WTC11 (cell line): ENCODE data around the gene TAF3. TPM values are rescaled to one million over a fixed set of nuclear protein-coding genes. Genes with fewer than 3 reads are reported as not detected.

Source experiments
- ATAC-seq: fragments of 200-7000 bp; cut with Tn5 transposase; 2 replicates; pipeline ENCODE4 v1.10.0; 2021; ENCODE audit warnings: mild to moderate bottlenecking, moderate library complexity
- CTCF ChIA-PET: fragments of 300-600 bp; sonication (Branson Sonifier 250); formaldehyde crosslinking; loops from one replicate; lab custom pipeline; 2021; ENCODE audit warnings: antibody characterized with exemption; lab: Charles Lee
- POLR2A ChIA-PET: fragments of 350-600 bp; sonication (Branson Sonifier 250); formaldehyde crosslinking; loops from one replicate; lab custom pipeline; 2021; ENCODE audit warnings: antibody characterized with exemption; lab: Charles Lee
- DNase-seq: peaks from one replicate; pipeline ENCODE4 v3.0.0; 2021; ENCODE audit warnings: low spot score
- H3K27ac Mint-ChIP-seq: 2 replicates; pipeline ENCODE4 v1.8.0; 2021; ENCODE audit warnings: mixed read lengths
- H3K27me3 Mint-ChIP-seq: 2 replicates; pipeline ENCODE4 v1.8.0; 2021; ENCODE audit warnings: low read depth, mild to moderate bottlenecking, moderate library complexity, mixed read lengths
- H3K36me3 Mint-ChIP-seq: 2 replicates; pipeline ENCODE4 v1.8.0; 2021; ENCODE audit warnings: mixed read lengths
- H3K4me1 Mint-ChIP-seq: 2 replicates; pipeline ENCODE4 v1.8.0; 2022; ENCODE audit warnings: mixed read lengths
- H3K4me3 Mint-ChIP-seq: 2 replicates; pipeline ENCODE4 v1.8.0; 2021; ENCODE audit warnings: mild to moderate bottlenecking, moderate library complexity, mixed read lengths
- H3K9me3 Mint-ChIP-seq: 2 replicates; pipeline ENCODE4 v1.8.0; 2021; ENCODE audit warnings: mixed read lengths
- CREM ChIP-seq: sonication (generic); formaldehyde crosslinking; IDR thresholded peaks from 2 replicates; pipeline ENCODE4 v1.8.1; 2022; ENCODE audit warnings: mild to moderate bottlenecking, missing genetic modification reagents, moderate library complexity
- EMX1 ChIP-seq: fragments of 250-450 bp; sonication (Bioruptor Pico); IDR thresholded peaks from 2 replicates; pipeline ENCODE4 v1.8.0; 2021; ENCODE audit warnings: mild to moderate bottlenecking
- IRF2 ChIP-seq: sonication (generic); formaldehyde crosslinking; IDR thresholded peaks from 2 replicates; pipeline ENCODE4 v1.8.0; 2022; ENCODE audit warnings: low read depth, missing genetic modification reagents, borderline replicate concordance
- KAT7 ChIP-seq: sonication (generic); formaldehyde crosslinking; IDR thresholded peaks from 2 replicates; pipeline ENCODE4 v1.8.1; 2023; ENCODE audit warnings: missing genetic modification reagents, mild to moderate bottlenecking, borderline replicate concordance
- ZNF121 ChIP-seq: sonication (generic); formaldehyde crosslinking; IDR thresholded peaks from 2 replicates; pipeline ENCODE4 v1.8.0; 2023; ENCODE audit warnings: missing genetic modification reagents
- total RNA-seq: library from RNA; stranded (reverse); gene quantifications from 3 replicates; pipeline ENCODE4 v1.2.3, GENCODE V29; 2021
- TF ChIP-seq, protein P1 (sequence below): fragments of 250-450 bp; sonication (Bioruptor Pico); IDR thresholded peaks from 2 replicates; pipeline ENCODE4 v1.9.0; 2021; ENCODE audit warnings: mild to moderate bottlenecking, borderline replicate concordance
- TF ChIP-seq, protein P2 (sequence below): sonication (generic); formaldehyde crosslinking; IDR thresholded peaks from 2 replicates; pipeline ENCODE4 v1.8.0; 2022; ENCODE audit warnings: missing genetic modification reagents
- TF ChIP-seq, protein P3 (sequence below): sonication (generic); formaldehyde crosslinking; IDR thresholded peaks from 2 replicates; pipeline ENCODE4 v1.8.0; 2023; ENCODE audit warnings: missing genetic modification reagents, mild to moderate bottlenecking, borderline replicate concordance
- TF ChIP-seq, protein P4 (sequence below): sonication (generic); formaldehyde crosslinking; IDR thresholded peaks from 2 replicates; pipeline ENCODE4 v1.8.1; 2023; ENCODE audit warnings: mild to moderate bottlenecking, missing genetic modification reagents, moderate library complexity
- TF ChIP-seq, protein P5 (sequence below): sonication (generic); formaldehyde crosslinking; IDR thresholded peaks from 2 replicates; pipeline ENCODE4 v1.8.1; 2023; ENCODE audit warnings: mild to moderate bottlenecking, missing genetic modification reagents
- TF ChIP-seq, protein P6 (sequence below): fragments of 250-450 bp; sonication (Bioruptor Pico); IDR thresholded peaks from 2 replicates; pipeline ENCODE4 v1.9.0; 2021; ENCODE audit warnings: mild to moderate bottlenecking
- TF ChIP-seq, protein P7 (sequence below): sonication (generic); formaldehyde crosslinking; IDR thresholded peaks from 2 replicates; pipeline ENCODE4 v1.8.0; 2022; ENCODE audit warnings: mild to moderate bottlenecking, missing genetic modification reagents

The TAF3 gene
- total RNA-seq, 1 experiment from 2014 or later = 8.9 TPM

DNA sequence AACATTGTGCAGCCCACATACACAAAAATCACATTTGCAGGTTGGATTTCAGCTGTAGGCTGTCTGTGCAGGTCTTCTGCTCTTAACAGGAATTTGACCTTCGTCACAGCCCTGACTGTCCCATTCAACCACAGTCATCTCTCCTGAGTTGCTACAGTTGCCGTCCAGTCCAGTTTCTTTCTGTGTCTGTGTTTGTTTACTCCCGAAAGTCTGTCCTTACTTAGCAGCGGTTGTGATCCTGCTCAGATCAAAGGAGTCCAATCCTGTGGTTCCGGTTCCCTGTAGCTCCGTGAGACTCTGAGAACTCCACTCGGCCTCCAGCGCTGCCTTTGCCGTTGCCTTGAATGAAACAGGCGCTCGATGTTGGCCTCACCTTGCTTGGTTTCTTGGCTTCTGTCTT, 124.6 kb downstream of the TAF3 start:
- ATAC-seq (peak; percentile 28), DNase-seq (no peak)
- peak overlapping the region; percentile 55; the same call in 1 of the 2 replicates for H3K27ac Mint-ChIP-seq
- no peaks in the 10 kb centered on the region for H3K27me3 Mint-ChIP-seq
- POLR2A ChIA-PET = interaction anchor here (0.6 kb wide), 1 partner anchor 125 kb away, joined by 3 read pairs; the partner anchor contains the start of gene TAF3
- CTCF ChIA-PET = no interaction called here
- TF ChIP-seq ZNF121 (CRISPR knock-in tag) = no peak
- TF ChIP-seq, protein P1, sequence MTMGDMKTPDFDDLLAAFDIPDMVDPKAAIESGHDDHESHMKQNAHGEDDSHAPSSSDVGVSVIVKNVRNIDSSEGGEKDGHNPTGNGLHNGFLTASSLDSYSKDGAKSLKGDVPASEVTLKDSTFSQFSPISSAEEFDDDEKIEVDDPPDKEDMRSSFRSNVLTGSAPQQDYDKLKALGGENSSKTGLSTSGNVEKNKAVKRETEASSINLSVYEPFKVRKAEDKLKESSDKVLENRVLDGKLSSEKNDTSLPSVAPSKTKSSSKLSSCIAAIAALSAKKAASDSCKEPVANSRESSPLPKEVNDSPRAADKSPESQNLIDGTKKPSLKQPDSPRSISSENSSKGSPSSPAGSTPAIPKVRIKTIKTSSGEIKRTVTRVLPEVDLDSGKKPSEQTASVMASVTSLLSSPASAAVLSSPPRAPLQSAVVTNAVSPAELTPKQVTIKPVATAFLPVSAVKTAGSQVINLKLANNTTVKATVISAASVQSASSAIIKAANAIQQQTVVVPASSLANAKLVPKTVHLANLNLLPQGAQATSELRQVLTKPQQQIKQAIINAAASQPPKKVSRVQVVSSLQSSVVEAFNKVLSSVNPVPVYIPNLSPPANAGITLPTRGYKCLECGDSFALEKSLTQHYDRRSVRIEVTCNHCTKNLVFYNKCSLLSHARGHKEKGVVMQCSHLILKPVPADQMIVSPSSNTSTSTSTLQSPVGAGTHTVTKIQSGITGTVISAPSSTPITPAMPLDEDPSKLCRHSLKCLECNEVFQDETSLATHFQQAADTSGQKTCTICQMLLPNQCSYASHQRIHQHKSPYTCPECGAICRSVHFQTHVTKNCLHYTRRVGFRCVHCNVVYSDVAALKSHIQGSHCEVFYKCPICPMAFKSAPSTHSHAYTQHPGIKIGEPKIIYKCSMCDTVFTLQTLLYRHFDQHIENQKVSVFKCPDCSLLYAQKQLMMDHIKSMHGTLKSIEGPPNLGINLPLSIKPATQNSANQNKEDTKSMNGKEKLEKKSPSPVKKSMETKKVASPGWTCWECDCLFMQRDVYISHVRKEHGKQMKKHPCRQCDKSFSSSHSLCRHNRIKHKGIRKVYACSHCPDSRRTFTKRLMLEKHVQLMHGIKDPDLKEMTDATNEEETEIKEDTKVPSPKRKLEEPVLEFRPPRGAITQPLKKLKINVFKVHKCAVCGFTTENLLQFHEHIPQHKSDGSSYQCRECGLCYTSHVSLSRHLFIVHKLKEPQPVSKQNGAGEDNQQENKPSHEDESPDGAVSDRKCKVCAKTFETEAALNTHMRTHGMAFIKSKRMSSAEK = no peak
- TF ChIP-seq, protein P2, sequence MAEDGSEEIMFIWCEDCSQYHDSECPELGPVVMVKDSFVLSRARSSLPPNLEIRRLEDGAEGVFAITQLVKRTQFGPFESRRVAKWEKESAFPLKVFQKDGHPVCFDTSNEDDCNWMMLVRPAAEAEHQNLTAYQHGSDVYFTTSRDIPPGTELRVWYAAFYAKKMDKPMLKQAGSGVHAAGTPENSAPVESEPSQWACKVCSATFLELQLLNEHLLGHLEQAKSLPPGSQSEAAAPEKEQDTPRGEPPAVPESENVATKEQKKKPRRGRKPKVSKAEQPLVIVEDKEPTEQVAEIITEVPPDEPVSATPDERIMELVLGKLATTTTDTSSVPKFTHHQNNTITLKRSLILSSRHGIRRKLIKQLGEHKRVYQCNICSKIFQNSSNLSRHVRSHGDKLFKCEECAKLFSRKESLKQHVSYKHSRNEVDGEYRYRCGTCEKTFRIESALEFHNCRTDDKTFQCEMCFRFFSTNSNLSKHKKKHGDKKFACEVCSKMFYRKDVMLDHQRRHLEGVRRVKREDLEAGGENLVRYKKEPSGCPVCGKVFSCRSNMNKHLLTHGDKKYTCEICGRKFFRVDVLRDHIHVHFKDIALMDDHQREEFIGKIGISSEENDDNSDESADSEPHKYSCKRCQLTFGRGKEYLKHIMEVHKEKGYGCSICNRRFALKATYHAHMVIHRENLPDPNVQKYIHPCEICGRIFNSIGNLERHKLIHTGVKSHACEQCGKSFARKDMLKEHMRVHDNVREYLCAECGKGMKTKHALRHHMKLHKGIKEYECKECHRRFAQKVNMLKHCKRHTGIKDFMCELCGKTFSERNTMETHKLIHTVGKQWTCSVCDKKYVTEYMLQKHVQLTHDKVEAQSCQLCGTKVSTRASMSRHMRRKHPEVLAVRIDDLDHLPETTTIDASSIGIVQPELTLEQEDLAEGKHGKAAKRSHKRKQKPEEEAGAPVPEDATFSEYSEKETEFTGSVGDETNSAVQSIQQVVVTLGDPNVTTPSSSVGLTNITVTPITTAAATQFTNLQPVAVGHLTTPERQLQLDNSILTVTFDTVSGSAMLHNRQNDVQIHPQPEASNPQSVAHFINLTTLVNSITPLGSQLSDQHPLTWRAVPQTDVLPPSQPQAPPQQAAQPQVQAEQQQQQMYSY (CRISPR knock-in tag) = peak; percentile 70
- no peak for TF ChIP-seq IRF2 (CRISPR knock-in tag)
- TF ChIP-seq CREM (CRISPR knock-in tag) = no peak
- peaks cover 42% of the 10 kb centered on the region for H3K4me1 Mint-ChIP-seq
- H3K9me3 Mint-ChIP-seq = peaks cover 5% of the 10 kb centered on the region; the same call in 1 of the 2 replicates
- no peak overlapping the region for H3K4me3 Mint-ChIP-seq
- H3K36me3 Mint-ChIP-seq = no peaks in the 10 kb centered on the region

DNA sequence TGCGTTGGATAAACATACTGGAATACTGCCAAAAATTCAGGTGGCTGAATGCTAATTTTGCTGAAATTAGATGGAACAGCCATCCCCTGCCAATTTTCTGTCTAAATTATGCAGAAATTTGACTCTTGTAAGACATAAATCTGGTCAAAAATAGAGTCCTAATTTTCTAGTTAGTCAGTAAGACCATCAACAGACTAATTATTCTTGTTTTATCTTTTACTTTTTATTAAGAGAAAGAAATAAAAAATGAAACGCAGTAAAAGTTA, 125.8 kb downstream of the TAF3 start:
- ATAC-seq (no peak), DNase-seq (no peak)
- Mint-ChIP-seq H3K4me3 (no peak overlapping the region), H3K27me3 (no peaks in the 10 kb centered on the region), H3K4me1 (peaks cover 52% of the 10 kb centered on the region), H3K27ac (no peak overlapping the region), H3K9me3 (peaks cover 5% of the 10 kb centered on the region; the same call in 1 of the 2 replicates), H3K36me3 (no peaks in the 10 kb centered on the region)
- ChIA-PET POLR2A (interaction anchor here (0.6 kb wide), 1 partner anchor 76 kb away, joined by 8 read pairs; no protein-coding TSS in a partner anchor), CTCF (no interaction called here)
- TF ChIP-seq, protein P3, sequence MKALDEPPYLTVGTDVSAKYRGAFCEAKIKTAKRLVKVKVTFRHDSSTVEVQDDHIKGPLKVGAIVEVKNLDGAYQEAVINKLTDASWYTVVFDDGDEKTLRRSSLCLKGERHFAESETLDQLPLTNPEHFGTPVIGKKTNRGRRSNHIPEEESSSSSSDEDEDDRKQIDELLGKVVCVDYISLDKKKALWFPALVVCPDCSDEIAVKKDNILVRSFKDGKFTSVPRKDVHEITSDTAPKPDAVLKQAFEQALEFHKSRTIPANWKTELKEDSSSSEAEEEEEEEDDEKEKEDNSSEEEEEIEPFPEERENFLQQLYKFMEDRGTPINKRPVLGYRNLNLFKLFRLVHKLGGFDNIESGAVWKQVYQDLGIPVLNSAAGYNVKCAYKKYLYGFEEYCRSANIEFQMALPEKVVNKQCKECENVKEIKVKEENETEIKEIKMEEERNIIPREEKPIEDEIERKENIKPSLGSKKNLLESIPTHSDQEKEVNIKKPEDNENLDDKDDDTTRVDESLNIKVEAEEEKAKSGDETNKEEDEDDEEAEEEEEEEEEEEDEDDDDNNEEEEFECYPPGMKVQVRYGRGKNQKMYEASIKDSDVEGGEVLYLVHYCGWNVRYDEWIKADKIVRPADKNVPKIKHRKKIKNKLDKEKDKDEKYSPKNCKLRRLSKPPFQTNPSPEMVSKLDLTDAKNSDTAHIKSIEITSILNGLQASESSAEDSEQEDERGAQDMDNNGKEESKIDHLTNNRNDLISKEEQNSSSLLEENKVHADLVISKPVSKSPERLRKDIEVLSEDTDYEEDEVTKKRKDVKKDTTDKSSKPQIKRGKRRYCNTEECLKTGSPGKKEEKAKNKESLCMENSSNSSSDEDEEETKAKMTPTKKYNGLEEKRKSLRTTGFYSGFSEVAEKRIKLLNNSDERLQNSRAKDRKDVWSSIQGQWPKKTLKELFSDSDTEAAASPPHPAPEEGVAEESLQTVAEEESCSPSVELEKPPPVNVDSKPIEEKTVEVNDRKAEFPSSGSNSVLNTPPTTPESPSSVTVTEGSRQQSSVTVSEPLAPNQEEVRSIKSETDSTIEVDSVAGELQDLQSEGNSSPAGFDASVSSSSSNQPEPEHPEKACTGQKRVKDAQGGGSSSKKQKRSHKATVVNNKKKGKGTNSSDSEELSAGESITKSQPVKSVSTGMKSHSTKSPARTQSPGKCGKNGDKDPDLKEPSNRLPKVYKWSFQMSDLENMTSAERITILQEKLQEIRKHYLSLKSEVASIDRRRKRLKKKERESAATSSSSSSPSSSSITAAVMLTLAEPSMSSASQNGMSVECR = no peak
- TF ChIP-seq, protein P4, sequence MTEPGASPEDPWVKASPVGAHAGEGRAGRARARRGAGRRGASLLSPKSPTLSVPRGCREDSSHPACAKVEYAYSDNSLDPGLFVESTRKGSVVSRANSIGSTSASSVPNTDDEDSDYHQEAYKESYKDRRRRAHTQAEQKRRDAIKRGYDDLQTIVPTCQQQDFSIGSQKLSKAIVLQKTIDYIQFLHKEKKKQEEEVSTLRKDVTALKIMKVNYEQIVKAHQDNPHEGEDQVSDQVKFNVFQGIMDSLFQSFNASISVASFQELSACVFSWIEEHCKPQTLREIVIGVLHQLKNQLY (CRISPR knock-in tag) = no peak

DNA sequence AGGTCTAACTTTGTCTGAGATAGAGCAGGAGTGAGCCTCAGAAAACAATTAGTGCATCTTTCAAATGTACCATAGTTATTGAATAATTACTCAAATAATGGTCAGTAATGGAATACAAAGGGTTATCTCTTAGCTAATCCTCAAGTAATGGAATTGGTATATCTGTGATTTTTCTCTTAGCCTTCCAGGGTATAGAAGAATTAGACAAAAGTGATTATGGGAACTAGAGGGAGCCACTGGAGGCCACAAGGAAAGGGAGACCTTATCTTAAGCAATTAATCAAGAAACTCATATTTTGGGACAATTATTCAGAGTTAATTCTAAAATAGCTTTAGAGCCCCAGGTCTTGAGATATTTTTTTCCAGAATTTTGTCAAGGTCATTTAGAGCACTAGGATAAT, 126.2 kb downstream of the TAF3 start:
- no peak overlapping the region for H3K4me3 Mint-ChIP-seq
- DNase-seq (no peak), ATAC-seq (no peak)
- H3K36me3 Mint-ChIP-seq = no peaks in the 10 kb centered on the region
- no peak overlapping the region for H3K27ac Mint-ChIP-seq
- H3K9me3 Mint-ChIP-seq = peaks cover 4% of the 10 kb centered on the region; the same call in 1 of the 2 replicates
- CTCF ChIA-PET = no interaction called here
- no peaks in the 10 kb centered on the region for H3K27me3 Mint-ChIP-seq
- POLR2A ChIA-PET = no interaction called here
- H3K4me1 Mint-ChIP-seq = peaks cover 52% of the 10 kb centered on the region
- TF ChIP-seq, protein P5, sequence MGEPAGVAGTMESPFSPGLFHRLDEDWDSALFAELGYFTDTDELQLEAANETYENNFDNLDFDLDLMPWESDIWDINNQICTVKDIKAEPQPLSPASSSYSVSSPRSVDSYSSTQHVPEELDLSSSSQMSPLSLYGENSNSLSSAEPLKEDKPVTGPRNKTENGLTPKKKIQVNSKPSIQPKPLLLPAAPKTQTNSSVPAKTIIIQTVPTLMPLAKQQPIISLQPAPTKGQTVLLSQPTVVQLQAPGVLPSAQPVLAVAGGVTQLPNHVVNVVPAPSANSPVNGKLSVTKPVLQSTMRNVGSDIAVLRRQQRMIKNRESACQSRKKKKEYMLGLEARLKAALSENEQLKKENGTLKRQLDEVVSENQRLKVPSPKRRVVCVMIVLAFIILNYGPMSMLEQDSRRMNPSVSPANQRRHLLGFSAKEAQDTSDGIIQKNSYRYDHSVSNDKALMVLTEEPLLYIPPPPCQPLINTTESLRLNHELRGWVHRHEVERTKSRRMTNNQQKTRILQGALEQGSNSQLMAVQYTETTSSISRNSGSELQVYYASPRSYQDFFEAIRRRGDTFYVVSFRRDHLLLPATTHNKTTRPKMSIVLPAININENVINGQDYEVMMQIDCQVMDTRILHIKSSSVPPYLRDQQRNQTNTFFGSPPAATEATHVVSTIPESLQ (CRISPR knock-in tag) = no peak
- TF ChIP-seq EMX1 = no peak
- TF ChIP-seq, protein P6, sequence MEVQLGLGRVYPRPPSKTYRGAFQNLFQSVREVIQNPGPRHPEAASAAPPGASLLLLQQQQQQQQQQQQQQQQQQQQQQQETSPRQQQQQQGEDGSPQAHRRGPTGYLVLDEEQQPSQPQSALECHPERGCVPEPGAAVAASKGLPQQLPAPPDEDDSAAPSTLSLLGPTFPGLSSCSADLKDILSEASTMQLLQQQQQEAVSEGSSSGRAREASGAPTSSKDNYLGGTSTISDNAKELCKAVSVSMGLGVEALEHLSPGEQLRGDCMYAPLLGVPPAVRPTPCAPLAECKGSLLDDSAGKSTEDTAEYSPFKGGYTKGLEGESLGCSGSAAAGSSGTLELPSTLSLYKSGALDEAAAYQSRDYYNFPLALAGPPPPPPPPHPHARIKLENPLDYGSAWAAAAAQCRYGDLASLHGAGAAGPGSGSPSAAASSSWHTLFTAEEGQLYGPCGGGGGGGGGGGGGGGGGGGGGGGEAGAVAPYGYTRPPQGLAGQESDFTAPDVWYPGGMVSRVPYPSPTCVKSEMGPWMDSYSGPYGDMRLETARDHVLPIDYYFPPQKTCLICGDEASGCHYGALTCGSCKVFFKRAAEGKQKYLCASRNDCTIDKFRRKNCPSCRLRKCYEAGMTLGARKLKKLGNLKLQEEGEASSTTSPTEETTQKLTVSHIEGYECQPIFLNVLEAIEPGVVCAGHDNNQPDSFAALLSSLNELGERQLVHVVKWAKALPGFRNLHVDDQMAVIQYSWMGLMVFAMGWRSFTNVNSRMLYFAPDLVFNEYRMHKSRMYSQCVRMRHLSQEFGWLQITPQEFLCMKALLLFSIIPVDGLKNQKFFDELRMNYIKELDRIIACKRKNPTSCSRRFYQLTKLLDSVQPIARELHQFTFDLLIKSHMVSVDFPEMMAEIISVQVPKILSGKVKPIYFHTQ = no peak
- TF ChIP-seq KAT7 (CRISPR knock-in tag) = no peak
- TF ChIP-seq, protein P7, sequence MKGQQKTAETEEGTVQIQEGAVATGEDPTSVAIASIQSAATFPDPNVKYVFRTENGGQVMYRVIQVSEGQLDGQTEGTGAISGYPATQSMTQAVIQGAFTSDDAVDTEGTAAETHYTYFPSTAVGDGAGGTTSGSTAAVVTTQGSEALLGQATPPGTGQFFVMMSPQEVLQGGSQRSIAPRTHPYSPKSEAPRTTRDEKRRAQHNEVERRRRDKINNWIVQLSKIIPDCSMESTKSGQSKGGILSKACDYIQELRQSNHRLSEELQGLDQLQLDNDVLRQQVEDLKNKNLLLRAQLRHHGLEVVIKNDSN (CRISPR knock-in tag) = no peak
